Activated CD8-positive, alpha-beta memory T cell treated with anti-CD3 and anti-CD28 coated beads for 48 hours (primary cell): ENCODE results near the gene DSC2.

ENCODE experiments used
- DNase-seq, 3 experiments: peaks; one replicate each; pipeline ENCODE4 v3.0.0-alpha.2; 2020; ENCODE audit warnings: low read depth in 2 of 3, low spot score in 2 of 3

The DSC2 gene

GRCh38 chr18:31099450-31100230, 2.6 kb downstream of the DSC2 start:
- no peak for DNase-seq

DNA sequence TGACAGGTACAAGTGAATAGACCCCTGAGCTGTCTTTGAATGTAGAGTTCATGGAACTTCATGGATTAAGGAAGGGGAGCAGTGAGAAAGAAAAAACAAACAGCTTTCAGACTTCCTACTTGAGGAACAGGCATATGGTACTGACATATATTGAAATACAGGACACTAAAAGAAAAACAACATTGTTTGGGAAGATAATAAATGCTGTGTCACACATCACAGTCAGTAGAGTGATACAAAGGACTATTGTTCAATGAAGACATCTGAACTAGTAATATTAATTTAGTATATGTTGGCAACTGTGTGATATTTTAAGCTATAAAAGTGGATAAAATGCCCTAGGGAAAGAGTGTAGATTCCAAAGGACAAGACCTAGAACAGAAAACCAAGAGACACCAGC, 3.3 kb downstream of the DSC2 start:
- DNase-seq, result no peak

GRCh38 chr18:31097666-31098065, 4.6 kb downstream of the DSC2 start:
- DNase-seq, result no peak

DNA sequence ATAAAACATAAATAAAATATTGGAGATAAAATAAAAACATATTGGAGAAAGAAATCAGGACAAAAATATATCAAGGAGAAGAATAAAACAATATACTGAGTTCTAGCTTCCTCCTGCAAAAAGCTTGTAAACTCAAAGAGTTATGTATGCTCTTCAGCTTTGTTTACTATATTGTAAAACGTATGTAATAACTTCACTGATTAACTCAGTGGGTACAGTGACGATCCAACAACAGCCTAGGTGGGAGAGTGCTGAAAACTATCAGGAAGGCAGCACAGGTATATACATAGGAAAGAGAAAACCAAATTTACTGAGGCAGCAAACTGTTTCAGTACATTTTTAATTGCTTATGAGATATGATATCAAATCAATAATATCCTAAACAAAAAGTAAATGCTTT, 8.3 kb downstream of the DSC2 start:
- no peak for DNase-seq

DNA sequence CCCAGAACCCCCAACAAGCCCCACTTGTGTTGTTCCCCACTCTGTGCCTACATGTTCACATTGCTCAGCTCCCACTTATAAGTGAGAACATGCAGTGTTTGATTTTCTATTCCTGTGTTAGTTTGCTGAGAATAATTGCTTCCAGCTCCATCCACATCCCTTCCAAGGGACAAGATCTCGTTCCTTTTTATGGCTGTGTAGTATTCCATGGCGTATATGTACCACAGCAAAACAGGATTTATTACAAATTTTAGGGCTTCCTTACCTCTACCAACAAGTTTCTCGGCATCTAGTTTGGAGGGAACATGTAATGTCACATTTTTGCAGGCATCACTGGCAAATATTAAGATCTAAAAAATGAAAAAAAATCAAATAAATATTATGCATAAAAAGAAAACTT, 8.9 kb downstream of the DSC2 start:
- DNase-seq, result no peak

- no peak for DNase-seq
Measured at GRCh38 chr18:31091350-31091749, 10.9 kb downstream of the DSC2 start.

GRCh38 chr18:31088532-31088931, 13.7 kb downstream of the DSC2 start:
- DNase-seq, result no peak

DNA sequence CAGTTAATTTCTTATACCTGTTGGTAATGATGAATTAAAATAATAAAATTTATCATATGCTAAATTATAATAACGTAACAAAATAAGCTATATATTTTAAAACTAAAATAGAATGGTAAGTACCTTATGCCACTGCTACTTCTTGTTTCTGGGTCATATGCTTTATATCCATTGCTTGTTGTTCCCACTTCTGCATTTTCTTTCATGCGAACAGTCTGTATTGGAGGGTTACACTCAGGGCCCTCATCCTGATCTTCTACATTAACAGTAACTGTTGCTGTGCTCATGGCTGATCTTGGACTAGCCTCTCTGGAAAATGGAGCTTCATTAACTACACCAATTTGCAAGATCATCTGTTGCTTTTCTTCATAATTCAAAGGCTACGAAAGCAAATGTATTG, 22.2 kb downstream of the DSC2 start:
- no peak for DNase-seq

DNA sequence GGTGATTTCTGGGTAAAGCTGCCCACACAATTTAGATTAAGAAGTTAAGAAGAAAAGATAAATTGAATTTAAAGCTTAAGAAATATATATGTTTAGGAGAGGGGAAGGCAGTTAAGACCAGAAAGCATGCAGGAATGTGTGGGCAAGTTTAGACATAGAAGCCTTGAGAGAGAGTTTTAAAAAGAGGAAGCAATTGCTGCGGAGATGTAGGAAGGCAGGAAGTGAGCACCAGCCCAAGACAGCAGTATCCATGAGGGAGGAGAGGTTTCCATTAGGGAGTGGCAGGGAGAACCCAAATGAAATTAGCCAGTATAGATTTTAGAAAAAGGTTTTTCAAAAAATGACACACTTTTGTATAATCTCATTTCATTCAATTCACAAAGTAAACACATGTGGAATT, 24.3 kb downstream of the DSC2 start:
- no peak for DNase-seq

DNA sequence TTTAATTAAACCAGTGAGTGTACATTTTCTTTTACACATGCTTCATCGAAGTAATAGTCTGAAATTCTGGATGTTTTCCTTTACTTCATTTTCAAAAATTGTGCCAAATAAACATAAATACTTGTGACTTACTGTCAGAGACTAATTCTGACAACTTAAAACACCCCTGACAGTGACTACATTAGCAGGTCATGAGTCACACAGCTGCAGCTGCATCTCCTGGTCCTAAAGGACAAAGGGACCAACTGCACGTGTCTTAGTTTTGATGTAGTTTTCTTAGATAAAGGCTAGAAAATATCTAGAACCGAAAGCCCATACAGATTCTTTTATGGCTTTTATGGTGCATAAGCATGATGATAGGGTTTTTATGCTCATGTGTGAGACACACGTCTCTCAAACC, 30.0 kb downstream of the DSC2 start:
- no peak for DNase-seq

GRCh38 chr18:31070206-31070605, 32.0 kb downstream of the DSC2 start:
- DNase-seq, result no peak

DNA sequence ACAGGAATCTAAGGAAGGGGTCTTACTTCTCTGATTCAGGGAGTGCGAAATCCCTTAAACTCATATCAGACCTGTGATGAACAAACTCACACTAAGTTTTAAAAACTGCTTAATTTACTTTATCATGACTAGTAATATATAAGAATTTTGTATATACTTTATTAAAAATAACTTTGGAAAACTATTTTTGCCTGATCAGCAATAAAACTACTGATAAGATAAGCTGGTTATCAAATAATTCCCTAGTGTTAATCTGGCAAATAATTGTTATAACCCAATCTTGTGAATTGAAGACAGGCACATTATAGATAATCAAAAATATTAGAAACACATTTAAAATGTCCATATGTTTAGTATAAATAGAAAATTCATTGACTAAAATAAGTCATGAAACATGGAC, 36.0 kb downstream of the DSC2 start:
- DNase-seq, result no peak

DNA sequence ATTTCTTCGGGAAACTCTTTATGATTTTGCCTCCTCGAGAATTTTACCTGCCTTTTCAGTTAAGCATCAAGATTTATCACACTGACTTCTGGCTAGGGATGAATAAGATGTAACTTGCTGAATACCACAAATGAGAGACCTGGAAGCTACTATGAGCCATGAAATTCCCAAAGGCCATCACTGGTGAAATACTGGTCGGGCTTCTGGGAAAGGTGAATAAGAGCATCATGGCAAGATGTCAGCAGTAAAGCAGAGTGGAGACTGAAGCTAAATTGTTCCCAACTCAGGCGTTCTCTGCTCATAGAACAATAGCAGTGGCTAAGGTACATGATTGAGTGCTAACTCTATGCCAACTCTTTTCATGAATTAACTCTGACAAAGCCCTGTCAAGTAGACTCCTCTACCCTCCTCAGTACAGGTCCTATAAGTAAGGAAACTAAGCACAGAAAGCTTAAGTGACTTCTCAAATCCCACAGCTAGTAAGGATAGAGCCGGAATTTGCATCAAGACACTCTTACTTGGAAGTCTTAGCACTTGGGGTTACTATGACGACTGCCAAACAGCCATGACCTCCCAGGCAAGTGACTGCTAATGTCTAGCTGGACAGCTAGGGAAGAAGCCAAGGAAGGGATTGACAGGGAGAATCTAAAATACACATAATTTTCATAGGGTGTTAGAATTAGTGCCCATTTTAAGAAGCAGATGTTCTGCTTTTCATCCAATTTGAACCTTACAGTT, 37.0 kb downstream of the DSC2 start:
- DNase-seq, result no peak

DNA sequence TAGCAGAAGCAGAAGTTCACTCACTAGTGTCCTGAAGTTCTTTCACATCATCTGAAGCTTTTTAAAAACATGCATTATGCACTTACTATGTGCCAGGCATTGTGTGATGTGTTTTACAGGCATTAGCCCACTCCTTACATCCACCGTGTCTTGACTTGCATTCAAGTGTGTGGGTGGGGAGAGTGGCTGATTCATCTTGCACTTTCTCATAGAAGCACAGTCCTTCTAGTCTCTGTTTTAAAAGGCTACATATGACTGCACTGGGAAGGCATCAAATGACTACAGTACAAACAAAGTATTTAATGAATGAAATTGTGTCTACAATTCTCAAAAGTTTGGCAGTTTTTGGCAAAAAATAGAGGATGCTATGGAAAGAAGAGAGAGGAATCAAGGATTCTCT, 38.1 kb downstream of the DSC2 start:
- DNase-seq, result no peak

- DNase-seq, result no peak
Measured at GRCh38 chr18:31061945-31062344, 40.3 kb downstream of the DSC2 start.

DNA sequence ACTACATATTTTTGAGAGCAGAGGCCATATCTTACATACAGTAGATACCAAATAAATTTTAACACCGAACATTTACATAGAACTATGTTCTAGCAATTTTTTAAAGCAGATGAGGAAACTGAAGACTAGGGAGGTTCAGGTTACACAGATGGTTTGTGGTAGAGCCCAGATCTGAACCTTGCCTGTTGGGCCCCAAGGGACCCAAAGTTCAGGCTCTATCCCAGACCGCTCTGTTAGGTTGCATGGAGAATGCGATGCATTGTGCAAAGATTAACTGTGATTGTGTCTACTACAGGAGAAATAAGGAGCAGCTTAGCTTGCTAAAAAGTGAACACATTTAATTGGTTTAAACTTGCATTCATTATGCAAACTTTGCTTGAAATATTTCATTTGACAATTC, 43.3 kb downstream of the DSC2 start:
- no peak for DNase-seq

- DNase-seq, result no peak
Measured at GRCh38 chr18:31057917-31058316, 44.3 kb downstream of the DSC2 start.

- DNase-seq, result no peak
Measured at GRCh38 chr18:31057051-31057450, 45.2 kb downstream of the DSC2 start.

- DNase-seq, result no peak
Measured at GRCh38 chr18:31056296-31056695, 45.9 kb downstream of the DSC2 start.

- no peak for DNase-seq
Measured at GRCh38 chr18:31050635-31051034, 51.6 kb downstream of the DSC2 start.

- DNase-seq, result no peak
Measured at GRCh38 chr18:31049189-31049588, 53.0 kb downstream of the DSC2 start.

GRCh38 chr18:31048216-31048615, 54.0 kb downstream of the DSC2 start:
- no peak for DNase-seq

DNA sequence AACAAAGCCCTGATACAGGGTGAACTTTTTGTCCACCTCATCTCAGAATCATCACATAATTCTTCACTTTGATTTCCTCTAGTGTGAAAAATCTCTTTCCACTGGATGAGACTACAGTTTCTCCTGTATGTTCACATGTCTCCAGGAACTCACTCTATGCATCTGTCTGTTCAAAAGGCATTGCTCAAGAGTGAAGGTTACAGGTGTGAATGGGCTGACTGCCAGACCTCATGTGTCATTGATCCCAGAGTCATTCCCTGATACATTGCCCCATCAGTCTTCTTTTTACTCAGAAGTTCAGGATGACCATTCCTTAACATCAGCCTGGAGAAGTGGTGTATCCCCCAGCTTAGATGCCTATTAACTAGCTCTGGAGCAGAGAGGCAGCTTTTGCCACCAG, 55.3 kb downstream of the DSC2 start:
- DNase-seq, result no peak
